BE2C (cell line): ENCODE results near the gene PLCG1.

Source experiments
- DNase-seq: peaks from one replicate; pipeline ENCODE4 v3.0.0-alpha.2; 2020
- H3K27me3 ChIP-seq: fragments of 250-450 bp; sonication (Bioruptor Pico); 2 replicates; pipeline ENCODE4 v1.5.1; 2020; ENCODE audit warnings: mild to moderate bottlenecking
- H3K36me3 ChIP-seq: fragments of 250-450 bp; sonication (Bioruptor Pico); 2 replicates; pipeline ENCODE4 v1.5.1; 2020; ENCODE audit warnings: mild to moderate bottlenecking
- H3K4me1 ChIP-seq: fragments of 250-450 bp; sonication (Bioruptor Pico); 2 replicates; pipeline ENCODE4 v1.5.1; 2020
- H3K4me3 ChIP-seq: 2 replicates; pipeline ENCODE4 v1.5.1; 2011; ENCODE audit warnings: low read depth, low read length
- H3K9me3 ChIP-seq: fragments of 250-450 bp; sonication (Bioruptor Pico); 2 replicates; pipeline ENCODE4 v1.5.1; 2020
- TF ChIP-seq, protein P1 (sequence below): IDR thresholded peaks from 2 replicates; pipeline ENCODE4 v1.5.1; 2012; ENCODE audit warnings: mild to moderate bottlenecking, low read depth, low read length

PLCG1 gene

DNA sequence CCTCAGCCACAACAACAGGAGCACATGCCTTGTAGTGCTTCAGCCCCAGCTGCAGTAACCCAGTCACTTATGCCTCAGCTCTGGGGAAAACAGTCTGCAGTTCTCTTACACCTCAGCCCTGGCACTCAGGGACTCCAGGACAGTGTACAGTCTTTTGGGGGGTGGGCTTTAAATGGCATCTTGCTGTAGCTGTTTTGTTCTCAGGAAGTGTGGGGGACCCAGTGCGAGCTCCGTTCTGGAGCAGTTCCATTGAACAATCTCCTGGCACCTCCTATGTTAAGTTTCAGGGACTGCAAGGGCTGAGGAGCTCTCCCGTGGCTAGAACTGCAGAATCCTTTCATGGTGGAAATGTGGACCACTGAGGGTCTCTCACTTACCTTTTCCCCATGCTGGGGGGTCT, 55.2 kb downstream of the PLCG1 start:
- H3K4me1 ChIP-seq = no peaks in the 10 kb centered on the region
- no peaks in the 10 kb centered on the region; the same call in none of the 2 replicates for H3K36me3 ChIP-seq
- no peaks in the 10 kb centered on the region for H3K27me3 ChIP-seq
- H3K4me3 ChIP-seq = no peak overlapping the region
- H3K9me3 ChIP-seq = no peaks in the 10 kb centered on the region; the same call in 1 of the 2 replicates
- no peak for DNase-seq
- TF ChIP-seq, protein P1, sequence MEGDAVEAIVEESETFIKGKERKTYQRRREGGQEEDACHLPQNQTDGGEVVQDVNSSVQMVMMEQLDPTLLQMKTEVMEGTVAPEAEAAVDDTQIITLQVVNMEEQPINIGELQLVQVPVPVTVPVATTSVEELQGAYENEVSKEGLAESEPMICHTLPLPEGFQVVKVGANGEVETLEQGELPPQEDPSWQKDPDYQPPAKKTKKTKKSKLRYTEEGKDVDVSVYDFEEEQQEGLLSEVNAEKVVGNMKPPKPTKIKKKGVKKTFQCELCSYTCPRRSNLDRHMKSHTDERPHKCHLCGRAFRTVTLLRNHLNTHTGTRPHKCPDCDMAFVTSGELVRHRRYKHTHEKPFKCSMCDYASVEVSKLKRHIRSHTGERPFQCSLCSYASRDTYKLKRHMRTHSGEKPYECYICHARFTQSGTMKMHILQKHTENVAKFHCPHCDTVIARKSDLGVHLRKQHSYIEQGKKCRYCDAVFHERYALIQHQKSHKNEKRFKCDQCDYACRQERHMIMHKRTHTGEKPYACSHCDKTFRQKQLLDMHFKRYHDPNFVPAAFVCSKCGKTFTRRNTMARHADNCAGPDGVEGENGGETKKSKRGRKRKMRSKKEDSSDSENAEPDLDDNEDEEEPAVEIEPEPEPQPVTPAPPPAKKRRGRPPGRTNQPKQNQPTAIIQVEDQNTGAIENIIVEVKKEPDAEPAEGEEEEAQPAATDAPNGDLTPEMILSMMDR = no peak

DNA sequence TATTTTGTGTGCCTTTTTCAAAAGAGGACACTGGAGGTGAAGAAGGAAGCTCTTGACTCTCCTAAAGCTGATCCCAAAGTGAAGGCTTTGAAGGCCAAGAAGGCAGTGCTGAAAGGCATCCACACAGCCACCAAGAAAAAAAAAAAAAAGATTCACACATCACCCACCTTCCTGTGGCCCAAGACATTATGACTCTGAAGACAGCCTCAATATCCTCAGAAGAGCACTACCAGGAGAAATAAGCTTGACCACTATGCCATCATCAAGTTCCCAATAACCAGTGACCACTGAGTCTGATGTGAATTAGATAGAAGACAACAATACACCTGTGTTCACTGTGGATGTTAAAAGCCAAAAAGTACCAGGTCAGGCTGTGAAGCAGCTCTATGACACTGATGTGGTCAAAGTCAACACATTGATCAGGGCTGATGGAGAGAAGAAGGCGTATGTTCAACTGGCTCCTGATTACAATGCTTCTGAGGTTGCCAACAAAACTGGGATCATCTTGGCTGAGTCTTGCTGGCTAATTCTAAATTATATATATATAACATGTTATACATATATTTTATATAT, 59.4 kb downstream of the PLCG1 start:
- no peak for DNase-seq
- H3K4me3 ChIP-seq = no peak overlapping the region
- H3K27me3 ChIP-seq = no peaks in the 10 kb centered on the region
- no peaks in the 10 kb centered on the region; the same call in none of the 2 replicates for H3K36me3 ChIP-seq
- TF ChIP-seq, protein P1 = no peak
- H3K9me3 ChIP-seq = no peaks in the 10 kb centered on the region; the same call in 1 of the 2 replicates
- no peaks in the 10 kb centered on the region for H3K4me1 ChIP-seq

DNA sequence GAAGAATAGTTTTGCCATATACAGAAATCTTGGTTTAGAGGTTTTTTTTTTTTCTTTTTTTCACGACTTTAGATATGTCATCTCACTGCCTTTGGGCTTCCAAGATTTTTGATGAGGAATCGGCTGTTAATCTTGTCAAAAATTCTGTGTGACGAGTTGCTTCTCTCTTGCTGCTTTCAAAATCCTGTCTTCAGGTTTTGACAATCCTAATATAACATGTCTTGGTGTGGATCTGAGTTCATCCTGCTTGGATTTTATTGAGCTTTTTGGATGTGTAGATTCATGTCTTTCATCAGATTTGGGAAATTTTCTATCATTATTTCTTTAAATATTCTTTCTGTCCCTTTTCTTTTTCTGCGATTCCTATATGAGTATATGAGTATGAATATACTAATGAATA, 61.1 kb downstream of the PLCG1 start:
- TF ChIP-seq, protein P1 = no peak
- Histone ChIP-seq H3K36me3 (peaks cover 6% of the 10 kb centered on the region), H3K4me3 (no peak overlapping the region), H3K4me1 (no peaks in the 10 kb centered on the region), H3K27me3 (no peaks in the 10 kb centered on the region), H3K9me3 (no peaks in the 10 kb centered on the region)
- DNase-seq = no peak

DNA sequence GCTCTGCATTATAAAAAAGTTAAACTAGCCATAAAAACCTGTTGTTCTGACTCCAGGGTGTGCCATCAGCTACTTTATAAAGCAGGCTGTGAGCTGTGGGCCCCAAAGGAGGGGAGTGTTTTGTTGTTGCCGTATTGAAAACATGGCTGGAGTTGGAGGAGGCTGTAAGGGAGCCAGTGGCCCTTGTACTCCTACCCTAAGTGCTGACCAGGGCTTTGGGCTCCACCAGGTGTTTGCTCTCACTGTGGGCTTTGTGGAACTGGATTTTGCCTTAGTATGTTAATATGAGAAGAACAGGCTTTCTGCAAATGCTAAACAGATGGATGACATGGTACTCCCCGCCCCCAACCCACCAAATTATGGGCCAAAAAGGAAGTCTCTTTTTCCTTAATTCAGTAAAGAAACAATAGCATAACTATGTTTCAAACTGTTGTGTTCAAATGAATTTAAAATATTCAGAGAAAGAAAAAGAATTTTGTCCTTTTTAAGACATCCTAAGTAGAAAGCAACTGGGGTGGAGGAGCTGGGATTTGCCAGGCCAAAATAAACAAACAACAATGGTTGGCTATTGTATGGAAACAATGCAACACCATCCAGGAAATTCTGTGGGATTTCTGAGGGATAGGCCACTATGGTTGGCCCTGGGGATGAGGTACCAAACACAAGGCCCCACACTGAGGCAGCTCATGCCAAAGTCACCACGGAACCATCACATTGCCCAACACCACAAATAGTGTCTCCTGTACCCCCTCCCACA, 63.3 kb downstream of the PLCG1 start:
- no peaks in the 10 kb centered on the region for H3K9me3 ChIP-seq
- H3K36me3 ChIP-seq = peaks cover 12% of the 10 kb centered on the region
- no peaks in the 10 kb centered on the region for H3K27me3 ChIP-seq
- DNase-seq = no peak
- H3K4me3 ChIP-seq = no peak overlapping the region
- no peaks in the 10 kb centered on the region for H3K4me1 ChIP-seq
- TF ChIP-seq, protein P1 = no peak

DNA sequence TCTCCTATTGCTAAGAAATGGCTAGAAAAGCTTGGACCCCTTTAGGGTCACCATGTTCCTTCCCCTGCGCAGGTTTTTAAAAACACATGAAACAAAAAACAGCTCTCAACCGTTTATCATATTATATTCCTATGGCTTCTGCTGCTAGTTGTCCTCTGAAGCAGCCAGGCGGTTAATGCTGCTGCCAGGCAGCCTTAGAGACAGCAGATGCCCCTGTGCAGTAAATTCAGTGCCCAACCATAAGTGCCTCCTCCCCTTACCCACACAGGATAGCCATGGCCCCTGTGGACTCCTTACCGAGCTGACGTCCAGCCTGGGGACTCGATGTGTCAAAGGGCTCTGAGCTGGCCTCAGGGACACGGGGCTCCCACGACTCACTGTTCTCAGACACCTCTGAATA, 64.4 kb downstream of the PLCG1 start:
- H3K4me1 ChIP-seq = no peaks in the 10 kb centered on the region
- DNase-seq = no peak
- no peaks in the 10 kb centered on the region for H3K27me3 ChIP-seq
- no peaks in the 10 kb centered on the region for H3K9me3 ChIP-seq
- no peak overlapping the region for H3K4me3 ChIP-seq
- H3K36me3 ChIP-seq = peaks cover 12% of the 10 kb centered on the region
- TF ChIP-seq, protein P1 = no peak

GRCh38 chr20:41202426-41202825, 65.1 kb downstream of the PLCG1 start:
- no peak for DNase-seq
- H3K9me3 ChIP-seq = no peaks in the 10 kb centered on the region

More at GRCh38 chr20:41202426-41202825, 65.1 kb downstream of the PLCG1 start:
- Histone ChIP-seq H3K4me3 (no peak overlapping the region), H3K27me3 (no peaks in the 10 kb centered on the region), H3K4me1 (no peaks in the 10 kb centered on the region), H3K36me3 (peaks cover 12% of the 10 kb centered on the region)
- TF ChIP-seq, protein P1 = no peak
